ENCODE results near the gene DUSP9. TPM values are rescaled to one million over a fixed set of nuclear protein-coding genes. Genes with fewer than 3 reads are reported as not detected.

Gene DUSP9
- total and polyA plus RNA-seq, 8 donors = 0.10 to 0.56 (median 0.23) TPM; not detected in 1

GRCh38 chrX:153645921-153646488, 998 bp upstream of the DUSP9 start:
- no peak overlapping the region for H3K4me3 ChIP-seq
- ATAC-seq (no peak), DNase-seq (no peak)
- no peaks in the 10 kb centered on the region for H3K9me3 ChIP-seq
- no peak for TF ChIP-seq CTCF (IDR thresholded peaks at IDR 0.05)
- H3K27ac ChIP-seq = no peak overlapping the region
- H3K4me1 ChIP-seq = peaks cover 0 to 5% of the 10 kb centered on the region in 2 donors
- intact Hi-C loops (cut with DNase I) = no loop called here
- no peaks in the 10 kb centered on the region for H3K36me3 ChIP-seq
- H3K27me3 ChIP-seq = peaks cover 60 to 91% of the 10 kb centered on the region in 2 donors

- DNase-seq (peak in 2 of 4 donors; percentile 27 to 31), ATAC-seq (no peak)
- no peak for TF ChIP-seq CTCF (IDR thresholded peaks at IDR 0.05)
- Histone ChIP-seq H3K27ac (no peak overlapping the region), H3K4me3 (no peak overlapping the region), H3K4me1 (peaks cover 0 to 5% of the 10 kb centered on the region in 2 donors), H3K36me3 (no peaks in the 10 kb centered on the region), H3K27me3 (peaks cover 49 to 74% of the 10 kb centered on the region in 2 donors), H3K9me3 (no peaks in the 10 kb centered on the region)
- intact Hi-C loops (cut with DNase I) = no loop called here
Measured at GRCh38 chrX:153647461-153648357, 706 bp downstream of the DUSP9 start.

- ATAC-seq (no peak), DNase-seq (peak in 1 of 4 donors; percentile 13)
- peaks cover 45 to 66% of the 10 kb centered on the region in 2 donors for H3K27me3 ChIP-seq
- intact Hi-C loops (cut with DNase I) = no loop called here
- H3K9me3 ChIP-seq = no peaks in the 10 kb centered on the region
- H3K4me1 ChIP-seq = peaks cover 0 to 5% of the 10 kb centered on the region in 2 donors
- H3K27ac ChIP-seq = no peak overlapping the region
- H3K4me3 ChIP-seq = no peak overlapping the region
- no peak for TF ChIP-seq CTCF (IDR thresholded peaks at IDR 0.05)
- H3K36me3 ChIP-seq = no peaks in the 10 kb centered on the region
Measured at GRCh38 chrX:153648358-153649177, 1.6 kb downstream of the DUSP9 start.

DNA sequence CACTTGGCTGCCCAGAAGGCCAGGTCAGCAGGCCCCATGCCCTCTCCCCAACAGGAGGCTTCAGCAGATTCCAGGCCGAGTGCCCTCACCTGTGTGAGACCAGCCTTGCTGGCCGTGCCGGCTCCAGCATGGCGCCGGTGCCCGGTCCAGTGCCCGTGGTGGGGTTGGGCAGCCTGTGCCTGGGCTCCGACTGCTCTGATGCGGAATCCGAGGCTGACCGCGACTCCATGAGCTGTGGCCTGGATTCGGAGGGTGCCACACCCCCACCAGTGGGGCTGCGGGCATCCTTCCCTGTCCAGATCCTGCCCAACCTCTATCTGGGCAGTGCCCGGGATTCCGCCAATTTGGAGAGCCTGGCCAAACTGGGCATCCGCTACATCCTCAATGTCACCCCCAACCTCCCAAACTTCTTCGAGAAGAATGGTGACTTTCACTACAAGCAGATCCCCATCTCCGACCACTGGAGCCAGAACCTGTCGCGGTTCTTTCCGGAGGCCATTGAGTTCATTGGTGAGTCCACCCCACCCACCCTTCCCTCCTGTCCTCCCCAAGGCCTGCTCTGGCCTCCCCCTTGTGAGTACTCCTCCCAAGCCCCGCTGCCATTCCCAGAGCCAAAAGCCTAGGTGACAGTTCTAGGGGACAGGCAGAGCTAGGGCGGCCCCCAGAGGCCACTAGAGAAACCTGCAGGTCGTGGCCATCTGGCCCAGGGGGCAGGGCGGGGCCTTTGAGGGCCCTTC, 2.3 kb downstream of the DUSP9 start:
- no peaks in the 10 kb centered on the region for H3K9me3 ChIP-seq
- DNase-seq = peak in 3 of 4 donors; percentile 25 to 79 (median 29)
- TF ChIP-seq CTCF (IDR thresholded peaks at IDR 0.05) = no peak
- no peak overlapping the region for H3K27ac ChIP-seq
- ATAC-seq = peak; percentile 90
- H3K4me1 ChIP-seq = peaks cover 0 to 5% of the 10 kb centered on the region in 2 donors
- H3K4me3 ChIP-seq = no peak overlapping the region
- no peaks in the 10 kb centered on the region for H3K36me3 ChIP-seq
- intact Hi-C loops (cut with DNase I) = no loop called here
- H3K27me3 ChIP-seq = peaks cover 42 to 59% of the 10 kb centered on the region in 2 donors
